ENCODE measurements around the gene CEP152.

DNA sequence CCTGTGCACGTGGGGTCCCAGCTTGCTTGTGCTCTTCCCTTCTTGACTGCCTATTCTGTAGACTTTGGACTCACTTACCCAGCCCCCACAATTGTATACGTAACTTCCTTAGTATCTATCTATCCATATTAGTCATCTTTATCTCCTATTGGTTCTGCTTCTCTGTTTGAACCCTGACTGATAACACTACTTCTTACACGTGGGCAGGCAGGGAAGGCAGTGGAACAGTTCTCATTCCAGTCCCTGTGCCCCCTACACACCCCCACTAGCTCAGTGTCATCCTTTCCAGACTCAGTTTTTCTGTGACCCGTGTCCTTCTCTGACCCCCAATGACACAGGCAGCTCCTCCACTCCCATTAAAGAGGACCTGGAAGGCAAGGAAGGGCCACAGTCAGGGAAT, 91.2 kb downstream of the CEP152 start:
- TF ChIP-seq, protein P1, sequence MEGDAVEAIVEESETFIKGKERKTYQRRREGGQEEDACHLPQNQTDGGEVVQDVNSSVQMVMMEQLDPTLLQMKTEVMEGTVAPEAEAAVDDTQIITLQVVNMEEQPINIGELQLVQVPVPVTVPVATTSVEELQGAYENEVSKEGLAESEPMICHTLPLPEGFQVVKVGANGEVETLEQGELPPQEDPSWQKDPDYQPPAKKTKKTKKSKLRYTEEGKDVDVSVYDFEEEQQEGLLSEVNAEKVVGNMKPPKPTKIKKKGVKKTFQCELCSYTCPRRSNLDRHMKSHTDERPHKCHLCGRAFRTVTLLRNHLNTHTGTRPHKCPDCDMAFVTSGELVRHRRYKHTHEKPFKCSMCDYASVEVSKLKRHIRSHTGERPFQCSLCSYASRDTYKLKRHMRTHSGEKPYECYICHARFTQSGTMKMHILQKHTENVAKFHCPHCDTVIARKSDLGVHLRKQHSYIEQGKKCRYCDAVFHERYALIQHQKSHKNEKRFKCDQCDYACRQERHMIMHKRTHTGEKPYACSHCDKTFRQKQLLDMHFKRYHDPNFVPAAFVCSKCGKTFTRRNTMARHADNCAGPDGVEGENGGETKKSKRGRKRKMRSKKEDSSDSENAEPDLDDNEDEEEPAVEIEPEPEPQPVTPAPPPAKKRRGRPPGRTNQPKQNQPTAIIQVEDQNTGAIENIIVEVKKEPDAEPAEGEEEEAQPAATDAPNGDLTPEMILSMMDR (IDR thresholded peaks at IDR 0.05; ENCODE audit: insufficient read depth, low read depth, low read length) = no peak
- no peak for TF ChIP-seq EZH2 (IDR thresholded peaks at IDR 0.05; ENCODE audit: insufficient read depth, low read length)

Data from astrocyte (in vitro differentiated cells and primary cell).